Measurements from ENCODE around the gene C1orf159.

C1orf159 gene

DNA sequence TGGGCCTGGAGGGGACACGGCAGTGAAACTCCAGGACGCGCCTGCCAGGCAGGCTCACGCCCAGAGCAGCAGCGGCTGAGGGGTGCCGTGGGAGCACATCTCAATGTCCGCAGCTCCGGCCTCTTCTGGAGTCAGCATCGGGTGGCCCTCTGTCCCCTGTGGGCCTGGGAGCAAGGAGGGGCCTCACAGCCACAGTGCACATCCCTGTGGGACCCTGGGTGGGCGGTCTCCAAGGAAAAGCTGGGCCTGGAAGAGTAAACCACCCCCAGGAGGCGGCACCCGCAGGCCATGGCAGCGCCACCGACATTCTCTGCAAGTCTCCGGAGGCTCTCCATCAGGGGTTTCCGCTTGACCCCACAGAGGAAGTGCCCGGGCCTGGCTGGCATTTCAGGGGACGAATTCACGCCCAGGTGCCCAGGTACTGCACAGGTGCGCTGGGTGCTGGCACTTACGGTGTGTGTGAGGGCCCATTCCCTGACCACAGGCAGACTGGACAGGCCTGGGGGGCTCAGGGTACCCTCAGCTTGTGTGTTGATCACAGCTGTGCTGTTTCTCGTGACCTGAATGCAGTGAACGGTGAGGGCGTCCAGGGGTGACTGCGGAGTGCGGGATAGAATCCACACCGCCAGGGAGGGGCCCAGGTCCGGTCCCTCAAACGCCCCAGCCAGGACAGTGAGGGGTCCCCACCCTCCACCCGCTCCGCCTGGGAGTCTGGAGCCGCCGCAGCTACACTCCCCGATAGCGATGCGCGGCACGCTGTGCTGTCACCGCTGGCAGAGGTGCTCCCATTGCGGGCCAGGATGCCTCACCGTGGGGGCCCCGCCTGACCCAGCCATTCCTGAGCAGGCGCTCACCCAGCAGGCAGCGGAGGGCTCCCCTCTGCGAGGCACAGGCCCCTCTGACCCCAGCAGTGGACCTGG is 25.2 kb downstream of the C1orf159 start:
- DNase-seq, result no peak

DNA sequence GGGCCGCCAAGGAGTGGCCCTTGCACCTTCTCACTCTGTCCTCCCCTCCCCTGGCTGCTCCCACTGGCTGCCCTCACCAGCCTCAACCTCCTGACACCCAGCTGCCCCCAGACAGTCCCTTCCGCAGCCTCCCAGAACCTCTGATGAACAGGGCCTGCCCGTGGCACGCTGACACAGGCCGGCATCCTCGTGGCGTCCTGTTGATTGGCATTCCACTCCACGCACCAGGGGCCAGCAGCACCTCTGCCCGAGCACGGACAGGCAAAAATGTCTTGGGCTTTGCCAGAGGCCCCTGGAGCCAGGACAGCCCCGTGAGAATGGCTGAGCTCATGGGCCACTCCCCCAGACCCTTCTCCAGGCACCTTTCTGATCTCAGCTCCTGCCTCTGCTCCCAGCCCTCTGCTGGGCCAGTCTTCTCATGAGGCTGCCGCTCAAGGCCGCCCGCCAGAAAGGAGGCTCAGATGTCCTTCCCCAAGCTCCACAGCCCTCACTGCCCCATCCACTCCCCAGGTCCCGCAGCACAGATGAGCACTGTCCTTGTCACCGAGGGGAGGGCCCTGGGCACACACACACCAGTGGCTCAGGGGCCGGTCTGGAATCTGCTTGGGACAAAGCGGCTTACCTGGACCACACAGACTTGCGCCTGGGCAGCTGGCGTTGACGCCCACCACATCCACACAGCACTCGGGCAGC is 26.0 kb downstream of the C1orf159 start:
- no peak for DNase-seq

DNA sequence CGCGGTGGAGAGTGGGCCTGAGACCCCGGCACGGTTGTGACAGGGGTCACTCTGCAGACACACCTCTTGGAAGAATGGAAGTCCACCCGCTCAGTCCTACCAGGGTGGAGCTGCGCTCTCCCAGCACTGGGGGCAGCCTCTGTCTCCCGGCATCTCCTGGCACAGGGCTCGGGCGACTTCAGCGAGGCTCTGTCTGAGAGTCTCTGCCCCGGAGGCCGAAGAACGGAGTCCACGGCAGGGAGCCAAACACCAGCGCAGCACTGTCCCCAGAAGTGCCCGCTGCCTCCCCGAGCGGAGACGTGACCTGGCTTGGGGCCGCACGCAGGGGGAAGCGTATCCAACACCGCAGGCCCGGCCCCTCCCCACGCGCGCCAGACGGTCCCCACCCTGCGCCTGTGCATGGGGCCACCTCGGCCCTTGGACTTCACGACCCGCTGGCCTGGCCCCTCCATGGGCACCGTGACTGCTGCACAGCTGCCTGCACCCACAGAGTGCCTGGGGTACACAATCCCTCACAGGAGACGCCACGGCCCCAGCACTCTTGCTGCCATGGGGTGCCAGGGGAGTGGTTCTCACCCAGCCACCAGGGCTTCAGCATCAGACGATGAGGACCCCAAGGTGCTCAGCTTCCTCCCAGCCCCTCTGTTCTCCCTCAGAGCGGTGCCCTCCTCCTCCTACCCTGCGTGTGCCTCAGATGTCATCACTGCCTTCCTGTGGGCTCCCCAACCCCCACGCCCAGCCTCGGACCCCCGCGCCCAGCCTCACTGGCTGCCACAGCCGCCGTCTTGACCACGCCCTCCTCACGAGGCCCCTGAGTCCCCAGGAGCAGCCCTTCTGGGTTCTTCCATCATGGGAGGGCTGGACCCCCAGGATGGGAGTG is 26.8 kb downstream of the C1orf159 start:
- no peak for DNase-seq

DNA sequence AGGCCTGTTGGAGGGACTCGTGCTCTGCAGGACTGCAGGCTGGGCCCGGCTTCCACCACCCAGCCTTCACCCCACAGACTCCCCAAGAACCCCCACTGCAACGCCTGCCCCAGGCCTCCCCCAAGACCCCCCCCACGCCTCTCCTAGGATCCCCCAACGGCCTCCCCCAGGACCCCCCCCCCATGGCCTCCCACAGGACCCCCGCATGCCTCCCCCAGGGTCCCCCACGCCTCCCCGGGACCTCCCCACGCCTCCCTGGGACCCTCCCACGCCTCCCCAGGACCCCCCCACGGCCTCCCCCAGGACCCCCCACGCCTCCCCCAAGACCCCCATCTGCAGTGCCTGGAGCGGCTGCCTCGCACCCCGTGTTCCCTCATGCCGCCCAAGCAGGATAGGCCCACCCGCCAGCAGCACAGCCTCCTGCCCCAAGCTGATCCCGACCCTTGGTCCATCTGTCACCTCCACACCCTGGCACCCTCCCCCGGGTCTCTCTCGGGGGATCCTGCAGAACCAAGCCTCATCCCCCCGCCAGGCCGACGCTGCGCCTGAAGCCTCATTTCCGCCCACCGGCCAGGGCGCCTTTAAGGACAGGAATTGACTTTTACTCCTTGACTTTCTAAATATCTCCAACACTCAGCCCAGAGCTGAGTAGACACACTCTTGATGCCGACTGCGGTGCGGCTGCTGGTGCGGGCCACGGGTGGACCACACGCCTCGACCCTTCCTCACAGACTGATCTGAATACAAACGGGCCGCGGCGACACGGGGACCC is 27.7 kb downstream of the C1orf159 start:
- DNase-seq, result no peak

DNA sequence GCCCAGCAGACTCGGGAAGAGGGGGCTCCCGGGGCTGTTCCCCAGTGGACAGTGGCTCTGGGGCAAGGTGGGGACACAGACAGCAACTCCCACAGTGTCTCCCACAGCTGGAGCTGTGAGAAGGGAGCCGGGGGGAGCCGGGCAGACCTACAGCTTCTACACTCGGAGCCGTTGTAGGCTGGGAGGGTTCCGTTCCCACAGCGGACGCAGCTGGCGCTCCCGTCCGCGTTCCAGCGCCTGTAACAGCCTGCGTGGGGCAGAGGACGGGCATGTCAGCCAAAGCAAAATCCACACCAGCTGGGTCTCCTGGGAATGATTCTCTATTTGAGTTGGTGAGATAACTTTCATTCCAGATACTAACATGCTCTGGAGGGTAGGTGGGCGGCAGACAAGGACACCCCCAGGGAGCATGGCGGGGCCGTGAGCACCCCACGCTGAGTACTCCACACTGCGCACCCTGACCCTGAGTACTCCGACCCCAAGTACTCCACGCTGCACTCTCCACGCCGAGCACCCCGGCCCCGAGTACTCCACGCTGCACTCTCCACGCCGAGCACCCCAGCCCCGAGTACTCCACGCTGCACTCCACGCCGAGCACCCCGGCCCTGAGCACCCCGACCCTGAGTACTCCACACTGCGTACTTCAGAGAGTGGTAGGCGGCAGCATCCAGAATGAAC is 28.4 kb downstream of the C1orf159 start:
- DNase-seq, result no peak

DNA sequence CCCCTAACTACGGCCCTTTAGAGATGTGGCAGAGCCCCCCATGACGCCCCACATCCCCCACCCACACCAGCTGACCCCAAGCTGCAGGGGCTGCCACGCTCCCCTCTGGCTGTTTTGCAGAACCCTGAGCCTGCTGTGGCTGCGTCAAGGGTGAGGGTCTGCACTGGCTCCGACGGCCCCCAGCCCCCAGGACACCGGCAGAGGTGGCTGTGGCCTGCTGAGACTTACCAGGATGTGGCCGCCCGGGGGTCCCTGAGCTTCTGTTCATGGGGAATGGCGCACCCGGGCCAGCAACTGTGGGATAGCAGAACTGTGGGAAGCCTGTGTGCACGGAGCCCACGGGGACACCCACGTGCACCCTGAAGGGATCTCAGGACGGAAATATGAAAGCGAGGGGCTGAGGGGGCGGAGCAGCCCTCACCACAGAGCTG is 29.0 kb downstream of the C1orf159 start:
- DNase-seq, result no peak

DNA sequence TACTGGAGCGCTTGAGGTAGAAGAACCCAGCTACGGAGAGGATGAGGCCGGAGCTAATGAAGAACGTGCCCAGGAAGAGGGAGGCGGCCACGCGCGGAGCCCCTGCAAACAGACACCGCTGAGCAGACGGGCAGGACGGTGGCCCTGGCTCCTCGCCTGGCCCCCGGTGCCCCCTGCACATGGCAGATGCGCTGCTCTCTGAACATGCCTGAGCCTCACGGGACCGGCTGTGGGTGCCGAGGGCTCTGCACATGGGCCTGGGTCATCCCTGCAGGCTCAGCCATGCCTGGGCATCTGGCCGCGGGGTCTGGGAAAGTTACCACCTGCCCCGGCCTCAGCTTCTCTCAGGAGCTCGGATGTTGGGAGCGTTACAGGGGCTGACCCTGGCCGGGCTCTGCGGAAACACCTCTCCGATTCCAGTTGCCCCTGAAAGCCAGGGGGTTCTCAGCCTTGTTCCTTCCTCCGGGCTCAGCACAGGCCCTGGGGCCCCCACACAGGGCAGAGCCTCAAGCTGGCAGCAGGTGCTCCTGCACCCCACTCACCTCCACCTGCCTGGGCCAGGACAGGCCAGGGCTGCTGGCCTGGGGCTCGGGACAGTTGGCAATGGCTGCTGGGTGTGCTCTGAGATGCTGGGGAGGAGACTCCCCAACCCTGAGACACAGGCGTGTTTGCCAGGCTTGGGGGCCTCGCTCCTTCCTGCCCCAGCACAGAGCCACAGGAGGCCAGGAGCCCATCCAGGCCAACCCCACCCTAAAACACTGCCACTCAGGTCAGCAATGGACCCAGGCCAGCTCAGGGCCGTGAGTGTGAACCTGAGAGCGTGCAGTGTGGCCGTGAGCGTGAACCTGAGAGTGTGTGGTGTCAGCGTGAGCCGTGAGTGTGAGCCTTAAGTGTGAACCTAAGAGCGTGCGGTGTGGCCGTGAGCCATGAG is 29.7 kb downstream of the C1orf159 start:
- DNase-seq, result no peak

DNA sequence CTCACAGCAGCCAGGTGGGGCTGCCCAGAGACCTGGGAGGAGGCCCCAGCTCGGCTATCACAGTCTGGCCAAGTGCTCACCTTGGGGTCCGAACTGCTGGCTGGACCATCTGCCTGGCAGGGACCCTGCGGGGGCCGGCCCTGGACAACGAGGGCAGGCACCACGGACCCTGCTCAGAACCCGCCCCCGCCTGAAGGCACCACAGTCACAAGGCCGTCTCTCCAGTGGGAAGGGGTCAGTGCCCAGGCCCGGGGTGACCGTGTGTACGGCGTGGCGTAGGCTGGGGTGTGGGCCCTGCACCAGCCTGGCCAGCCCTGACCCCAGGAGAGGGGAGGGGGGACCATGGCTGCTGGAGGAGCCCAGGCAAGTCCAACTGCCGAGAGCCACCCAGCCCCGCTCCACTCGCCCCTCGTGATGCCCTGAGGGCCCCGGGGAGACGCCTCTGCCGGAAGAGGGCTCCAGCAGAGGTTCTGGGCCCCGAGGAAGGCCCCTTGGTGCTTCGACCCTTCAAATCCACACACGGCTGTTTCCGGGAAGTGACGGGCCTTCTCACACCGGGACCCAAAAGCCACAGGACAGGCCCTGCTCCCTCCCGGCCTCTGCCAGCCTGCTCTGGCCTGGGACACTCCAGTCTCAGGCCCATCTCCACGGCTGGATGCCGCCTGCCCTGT is 30.6 kb downstream of the C1orf159 start:
- no peak for DNase-seq

DNA sequence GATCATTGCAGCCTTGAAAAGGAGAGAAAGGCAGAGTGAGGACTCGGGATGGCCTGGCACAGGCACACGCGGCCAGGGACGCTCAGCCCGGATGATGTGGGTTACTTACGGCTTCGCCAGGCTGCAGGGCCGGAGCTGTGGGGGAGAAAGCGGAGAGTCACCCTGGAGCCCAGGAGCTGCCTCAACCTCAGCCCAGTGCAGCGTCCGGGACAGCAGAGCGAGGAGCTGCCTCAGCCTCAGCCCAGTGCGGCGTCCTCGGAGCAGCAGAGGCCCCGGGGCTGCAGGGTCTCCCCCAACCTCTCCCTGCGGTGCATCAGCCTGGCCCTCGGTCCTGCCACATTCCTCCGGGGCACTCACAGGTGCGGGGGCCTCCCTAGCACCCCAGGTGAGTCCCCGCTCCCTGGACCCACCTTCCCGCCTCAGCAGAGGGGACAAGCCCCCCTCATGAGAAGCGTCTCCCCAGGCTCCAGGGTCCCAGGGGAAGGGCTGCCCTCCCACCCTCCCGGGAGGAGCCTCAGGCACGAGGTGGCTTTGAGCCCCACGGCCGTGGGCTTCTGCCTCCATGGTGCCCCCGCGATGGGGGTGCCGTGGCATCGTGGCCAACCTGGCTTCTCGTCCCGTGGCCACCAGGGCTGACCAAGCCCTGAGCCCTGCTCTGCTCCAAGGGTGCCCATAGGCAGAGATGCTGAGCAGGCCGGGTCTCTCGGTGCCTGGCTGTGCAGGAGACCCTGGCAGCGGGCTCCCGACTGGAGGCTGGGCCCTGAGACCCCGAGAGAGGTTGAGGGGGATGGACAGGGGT is 31.3 kb downstream of the C1orf159 start:
- DNase-seq, result no peak

DNA sequence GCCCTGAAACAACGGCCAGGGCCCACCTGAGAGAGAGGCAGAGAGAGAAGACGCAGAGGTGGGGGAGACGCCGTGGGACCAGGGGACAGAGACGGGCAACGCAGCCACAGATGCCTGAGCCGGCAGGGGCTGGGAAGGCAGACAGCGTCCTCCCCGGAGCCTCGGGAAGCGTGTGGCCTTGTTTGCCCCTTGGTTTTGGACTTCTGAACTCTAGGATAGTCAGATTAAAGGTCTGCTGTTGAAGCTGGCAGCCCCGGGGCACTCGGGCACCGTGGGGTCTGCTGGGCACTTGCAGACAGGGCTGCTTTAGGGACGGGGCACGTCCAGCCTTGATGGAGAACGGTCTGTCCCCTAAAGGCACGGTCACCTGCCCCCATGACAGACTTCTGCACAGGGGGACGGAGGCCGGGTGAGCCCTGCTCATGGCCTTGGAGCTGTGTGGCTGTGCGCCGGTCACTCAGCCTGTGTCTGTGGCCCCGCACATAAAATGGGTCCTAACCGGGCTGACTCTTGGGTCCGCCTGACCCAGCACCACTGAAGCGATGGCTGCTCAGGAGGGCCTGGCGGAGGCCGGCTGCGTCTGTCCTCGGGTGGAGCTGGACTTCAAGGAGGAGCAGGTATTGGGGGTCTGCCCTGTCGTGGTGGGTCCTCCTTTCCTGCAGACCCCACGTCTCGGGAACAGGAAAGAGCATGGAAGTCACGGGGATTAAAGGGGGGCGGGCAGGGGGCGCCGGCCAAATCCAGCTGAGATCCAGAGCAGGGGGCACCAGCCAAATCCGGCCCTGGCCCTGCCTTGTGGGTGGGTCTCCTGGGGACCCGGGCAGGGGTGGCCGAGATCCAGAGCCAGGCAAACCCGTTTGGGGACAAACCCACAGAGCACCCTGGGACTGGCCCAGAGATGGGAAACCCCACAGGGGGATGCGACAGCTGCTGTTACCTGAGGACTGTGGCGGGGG is 32.2 kb downstream of the C1orf159 start:
- no peak for DNase-seq

DNA sequence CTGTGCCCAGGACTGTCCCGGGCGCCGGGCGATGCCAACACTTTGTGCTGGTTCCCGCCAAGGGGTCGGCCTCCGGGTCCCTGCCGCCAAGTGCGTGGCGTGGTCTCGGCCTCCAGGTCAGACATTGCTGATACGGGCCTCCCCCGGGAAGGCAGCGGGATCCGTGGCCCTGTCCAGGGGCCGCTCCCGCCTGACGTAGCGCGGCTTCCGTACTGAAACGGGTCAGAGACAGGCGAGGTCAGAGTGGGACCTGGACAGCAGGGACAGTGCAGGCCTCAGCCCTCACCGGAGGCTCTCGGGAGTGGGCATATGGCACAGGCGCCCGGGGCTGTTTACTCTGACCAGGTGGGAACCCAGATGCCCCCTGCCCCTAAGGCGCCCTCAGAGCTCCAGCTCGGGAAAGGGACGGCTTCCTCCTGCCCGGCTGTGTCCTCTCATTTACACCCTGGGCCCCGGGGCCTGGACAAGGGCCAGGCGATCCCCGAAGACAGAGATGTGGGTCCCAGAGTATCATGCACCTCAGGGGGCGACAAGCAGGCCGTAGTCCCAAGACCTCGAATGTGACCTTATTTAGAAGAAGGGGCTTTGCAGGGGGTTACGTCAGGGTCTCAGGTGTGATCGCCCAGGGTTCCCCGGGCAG is 33.0 kb downstream of the C1orf159 start:
- DNase-seq, result no peak

DNA sequence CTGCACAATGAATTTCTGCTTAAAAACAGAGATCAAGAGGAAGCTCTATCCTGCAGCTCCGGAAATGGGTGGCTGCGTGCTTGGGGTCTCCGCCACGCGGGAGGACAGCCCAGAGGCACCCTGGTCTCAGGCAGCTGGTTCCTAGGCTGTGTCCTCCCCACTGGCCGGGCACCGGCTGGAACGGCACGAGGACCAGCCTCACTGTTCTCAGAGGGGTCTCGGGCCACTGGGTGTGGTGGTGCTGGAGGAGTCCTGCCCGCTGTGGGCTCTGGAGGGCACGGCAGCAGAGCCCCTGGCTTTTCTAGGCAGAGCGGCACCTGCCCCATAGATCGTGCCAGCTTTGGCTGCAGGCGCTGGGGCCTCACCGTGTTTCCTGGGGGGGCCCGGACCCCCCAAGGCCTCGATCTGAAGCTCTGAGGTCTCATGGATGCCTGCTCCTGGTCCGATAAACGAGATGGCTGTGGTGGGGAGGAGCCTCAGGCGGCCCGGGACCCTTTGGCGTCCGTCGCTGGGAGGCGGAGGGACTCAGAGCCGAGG is 33.6 kb downstream of the C1orf159 start:
- no peak for DNase-seq

DNA sequence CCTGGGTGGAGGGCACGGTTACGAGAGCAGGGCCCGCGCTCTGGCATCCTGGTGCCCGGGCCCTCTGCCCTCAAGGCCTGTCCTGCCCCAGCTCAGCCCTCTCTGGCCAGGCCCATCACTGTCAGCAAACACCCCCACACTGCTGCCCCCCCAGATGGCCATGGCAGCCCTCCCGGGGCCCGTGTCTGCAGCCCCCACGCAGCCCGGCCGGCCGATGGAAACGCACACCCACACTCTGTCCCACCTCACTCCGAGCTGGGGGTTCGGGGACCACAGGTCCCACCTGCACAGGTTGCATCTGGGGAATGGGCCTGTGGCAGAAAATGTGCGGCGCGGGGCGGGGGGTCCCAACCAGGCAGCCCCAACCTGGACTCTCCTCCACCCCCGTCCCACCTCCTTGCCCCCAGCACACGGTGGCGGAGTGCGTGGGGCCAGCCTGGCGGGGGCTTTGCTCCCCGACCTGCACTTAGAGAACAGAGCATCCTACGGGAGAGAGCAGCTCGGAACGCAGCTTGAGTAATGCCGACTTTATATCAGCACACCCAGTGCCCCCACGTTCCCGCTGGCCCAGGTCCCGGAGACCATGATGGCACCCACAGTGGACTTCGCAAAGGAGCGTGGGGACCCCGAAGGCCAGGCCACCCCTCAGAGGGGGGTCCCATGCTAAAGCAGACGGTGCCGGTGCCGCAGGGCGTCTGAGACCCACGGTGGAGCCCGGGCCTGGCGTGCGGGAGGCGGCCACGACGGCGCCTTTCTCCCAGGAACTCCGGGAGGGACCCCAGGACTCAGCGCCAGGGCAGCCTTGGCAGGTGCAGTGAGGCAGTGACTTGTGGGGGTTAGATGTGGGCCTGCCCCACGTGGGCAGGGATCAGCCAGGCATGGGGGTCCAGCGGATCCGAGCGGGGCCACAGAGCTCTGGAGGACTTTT is 34.3 kb downstream of the C1orf159 start:
- no peak for DNase-seq

DNA sequence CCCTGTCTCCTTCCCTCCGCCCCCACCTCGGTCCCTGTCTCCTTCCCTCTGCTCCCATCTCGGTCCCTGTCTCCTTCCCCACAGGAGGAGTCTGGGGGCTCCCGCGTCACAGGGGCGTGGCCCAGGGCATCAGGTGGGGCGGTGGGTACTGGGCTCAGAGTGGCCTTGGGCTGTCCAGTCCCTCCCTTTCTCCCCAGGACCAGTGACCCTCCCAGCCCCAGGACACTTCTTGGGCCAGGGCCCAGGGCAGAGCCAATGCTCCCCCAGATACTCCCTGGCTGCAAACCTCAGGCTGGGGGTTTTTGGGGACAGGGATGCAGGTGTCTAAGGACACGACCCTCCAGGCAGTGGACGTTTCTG is 35.0 kb downstream of the C1orf159 start:
- no peak for DNase-seq

DNA sequence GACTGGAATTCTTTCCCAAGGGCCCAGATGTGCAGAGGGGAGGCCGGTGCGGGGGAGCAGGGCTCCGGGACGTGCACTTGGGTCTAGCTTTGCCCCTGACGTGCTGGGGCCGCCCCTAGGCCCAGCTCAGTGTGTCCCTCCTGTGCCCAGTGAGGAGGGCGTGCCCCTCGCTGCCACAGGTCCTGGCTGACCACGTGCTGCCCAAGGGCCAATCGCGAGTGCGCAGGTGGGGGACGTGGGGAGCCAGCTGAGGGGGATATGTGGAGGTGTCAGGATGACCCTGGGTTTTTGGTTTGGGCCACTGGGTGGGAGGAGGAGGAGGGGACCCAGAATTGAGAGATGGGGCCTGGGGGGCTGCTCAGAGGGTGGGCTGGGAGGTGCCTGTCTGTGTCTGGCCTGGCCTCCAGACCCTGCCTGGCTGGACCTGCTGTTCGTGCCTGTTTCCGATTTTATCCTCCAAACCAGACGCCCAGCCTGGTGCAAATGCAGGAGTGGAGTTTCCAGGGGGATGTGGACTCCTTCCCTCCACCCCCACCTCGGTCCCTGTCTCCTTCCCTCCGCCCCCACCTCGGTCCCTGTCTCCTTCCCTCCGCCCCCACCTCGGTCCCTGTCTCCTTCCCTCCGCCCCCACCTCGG is 35.6 kb downstream of the C1orf159 start:
- peak; percentile 77 for DNase-seq
